Gastrocnemius medialis (tissue), 4 donors: Measurements from ENCODE around the gene PSMB10. TPM values are rescaled to one million over a fixed set of nuclear protein-coding genes. Genes with fewer than 3 reads are reported as not detected.
A peak's percentile ranks its signal among the peaks of the same experiment; 100 is the strongest.

Experiments
- ATAC-seq, 2 donors: fragments of 150-250 bp; one replicate each; pipeline ENCODE4 v1.9.1; 2016
- DNase-seq, 2 donors: peaks; one replicate each; pipeline ENCODE4 v3.0.0-alpha.2; 2019
- H3K27ac ChIP-seq, 4 donors: fragments of 200-600 bp; sonication (generic); 1 replicate in 1 of 4; 2 replicates in 3 of 4; pipeline ENCODE4 v1.5.1; 2016 to 2018; ENCODE audit warnings: mild to moderate bottlenecking in 2 of 4, moderate library complexity in 1 of 4
- H3K27me3 ChIP-seq, 3 donors: fragments of 200-600 bp; sonication (generic) in 2 of 3; 1 replicate in 1 of 3; 2 replicates in 2 of 3; pipeline versions ENCODE4 v1.5.1 to v1.6.0; 2016 to 2019; ENCODE audit warnings: mild to moderate bottlenecking in 1 of 3, moderate library complexity in 1 of 3
- H3K36me3 ChIP-seq, 2 donors: fragments of 200-600 bp; sonication (generic) in 1 of 2; one replicate each; pipeline ENCODE4 v1.5.1; 2017 to 2018
- H3K4me1 ChIP-seq, 2 donors: fragments of 200-600 bp; sonication (generic) in 1 of 2; one replicate each; pipeline ENCODE4 v1.5.1; 2016 to 2017; ENCODE audit warnings: mild to moderate bottlenecking in 2 of 2
- H3K4me3 ChIP-seq, 4 donors: fragments of 200-600 bp; sonication (generic) in 3 of 4; 1 replicate in 1 of 4; 2 replicates in 3 of 4; pipeline ENCODE4 v1.5.1; 2016 to 2019; ENCODE audit warnings: mild to moderate bottlenecking in 2 of 4
- H3K9me3 ChIP-seq, 3 donors: fragments of 200-600 bp; sonication (generic) in 2 of 3; 1 replicate in 1 of 3; 2 replicates in 2 of 3; pipeline ENCODE4 v1.5.1; 2016 to 2019
- CTCF ChIP-seq, 5 experiments: fragments of 450-650 bp in 3 of 5; fragments of 200-600 bp in 2 of 5; sonication (generic) in 2 of 5; IDR thresholded peaks in 4 of 5; conservative IDR thresholded peaks in 1 of 5; 1 replicate in 4 of 5; 2 replicates in 1 of 5; pipeline ENCODE4 v1.5.1; 2016 to 2019; ENCODE audit warnings: antibody characterized with exemption in 5 of 5, mild to moderate bottlenecking in 3 of 5, moderate library complexity in 3 of 5
- POLR2A ChIP-seq, 2 donors: fragments of 450-650 bp; IDR thresholded peaks; one replicate each; pipeline ENCODE4 v1.6.1; 2017; ENCODE audit warnings: antibody characterized with exemption in 2 of 2, mild to moderate bottlenecking in 2 of 2, moderate library complexity in 2 of 2
- in situ Hi-C, 4 donors: fragments of 200-750 bp; cut with MboI; loops; one replicate each; pipeline versions ENCODE4 v1.15.0 to v1.8.0; 2017; ENCODE audit warnings: low sequenced_read_pairs in 4 of 4
- intact Hi-C: fragments of 100-400 bp; cut with DNase I; formaldehyde crosslinking; loops from one replicate; pipeline ENCODE4 v1.15.1; 2023; ENCODE audit warnings: low total_unique reads
- total RNA-seq, 4 donors: library from RNA; depleted of rRNA; stranded (reverse); fragments of >200 nt; gene quantifications; one replicate each; pipeline versions ENCODE4 v1.1.0 to v1.2.3, GENCODE V29; 2016

Gene PSMB10
- total RNA-seq, 4 donors from 2014 or later = 18.3 to 41.4 (median 23.9) TPM

- Histone ChIP-seq H3K36me3 (peaks cover 0 to 52% of the 10 kb centered on the region in 2 donors), H3K27me3 (no peaks in the 10 kb centered on the region), H3K4me3 (no peak overlapping the region), H3K27ac (peak overlapping the region in 3 of 4 donors; percentile 26 to 59 (median 54)), H3K9me3 (no peaks in the 10 kb centered on the region), H3K4me1 (peaks cover 22 to 23% of the 10 kb centered on the region in 2 donors)
- intact Hi-C loops (no loop called here), in situ Hi-C loops (no loop called here)
- ATAC-seq = no peak
- TF ChIP-seq CTCF (IDR thresholded peaks at IDR 0.05 in 4 of 5, conservative IDR thresholded peaks at IDR 0.05 in 1 of 5) (no peak), POLR2A (IDR thresholded peaks at IDR 0.05) (no peak)
- DNase-seq = no peak
These were observed 6.6 kb upstream of the PSMB10 start for GRCh38 chr16:67943256-67943618.

- in situ Hi-C loops = no loop called here
- intact Hi-C loops = no loop called here
- no peak for DNase-seq
- H3K36me3 ChIP-seq = peaks cover 0 to 47% of the 10 kb centered on the region in 2 donors
- TF ChIP-seq CTCF (IDR thresholded peaks at IDR 0.05 in 4 of 5, conservative IDR thresholded peaks at IDR 0.05 in 1 of 5) (no peak), POLR2A (IDR thresholded peaks at IDR 0.05) (no peak)
- no peaks in the 10 kb centered on the region for H3K9me3 ChIP-seq
- no peak overlapping the region for H3K4me3 ChIP-seq
- no peak for ATAC-seq
- H3K27ac ChIP-seq = peak overlapping the region in 1 of 4 donors; percentile 22
- no peaks in the 10 kb centered on the region for H3K27me3 ChIP-seq
- H3K4me1 ChIP-seq = peaks cover 22 to 23% of the 10 kb centered on the region in 2 donors
These were observed 6.0 kb upstream of the PSMB10 start for GRCh38 chr16:67942510-67943255.

GRCh38 chr16:67942200-67942509, 5.5 kb upstream of the PSMB10 start:
- peak overlapping the region in 1 of 4 donors; percentile 31 for H3K27ac ChIP-seq
- H3K4me1 ChIP-seq = peaks cover 26 to 28% of the 10 kb centered on the region in 2 donors
- no peak for DNase-seq
- peak in 1 of 2 donors; percentile 16 for ATAC-seq
- H3K4me3 ChIP-seq = no peak overlapping the region
- H3K27me3 ChIP-seq = no peaks in the 10 kb centered on the region
- peaks cover 0 to 42% of the 10 kb centered on the region in 2 donors for H3K36me3 ChIP-seq
- in situ Hi-C loops (no loop called here), intact Hi-C loops (no loop called here)
- H3K9me3 ChIP-seq = no peaks in the 10 kb centered on the region
- no peak for TF ChIP-seq POLR2A (IDR thresholded peaks at IDR 0.05)
- TF ChIP-seq CTCF (IDR thresholded peaks at IDR 0.05 in 4 of 5, conservative IDR thresholded peaks at IDR 0.05 in 1 of 5) = peak in 4 of 5 experiments; percentile 54 to 69 (median 56)

DNA sequence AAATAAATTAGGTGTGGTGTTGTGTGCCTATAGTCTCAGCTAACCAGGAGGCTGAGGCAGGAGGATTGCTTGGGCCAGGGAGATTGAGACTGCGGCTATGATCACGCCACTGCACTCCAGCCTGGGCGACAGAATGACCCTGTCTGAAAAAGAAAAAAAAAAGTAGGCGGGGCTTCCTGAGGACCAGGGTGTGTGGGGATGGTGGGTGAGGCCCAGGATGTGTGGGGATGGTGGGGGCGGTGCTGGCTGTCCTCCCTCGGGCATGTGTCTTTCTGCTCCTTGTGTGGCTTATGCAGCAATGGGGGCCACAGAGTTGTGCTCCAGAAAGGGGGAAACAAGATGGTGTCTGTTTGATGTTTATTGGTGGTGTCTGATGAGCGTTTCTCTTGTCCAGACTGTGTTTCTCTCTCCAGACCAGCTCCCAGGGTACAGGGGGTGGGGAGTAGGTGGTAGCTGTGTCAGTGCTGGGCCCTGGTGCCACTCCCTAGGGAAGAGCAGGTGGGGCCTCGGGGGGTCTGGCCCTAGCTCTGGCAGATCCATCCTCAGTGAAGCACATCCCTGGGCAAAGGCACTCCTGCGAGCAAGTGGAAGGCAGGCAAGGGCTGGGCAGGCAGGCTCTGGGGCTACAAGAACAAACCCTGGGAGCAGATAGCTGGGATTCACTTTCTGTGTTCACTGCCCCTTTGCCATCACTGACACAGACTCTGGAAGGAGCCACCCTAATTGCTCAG, 5.0 kb upstream of the PSMB10 start:
- peak overlapping the region in 1 of 4 donors; percentile 31 for H3K27ac ChIP-seq
- ATAC-seq = no peak
- H3K9me3 ChIP-seq = no peaks in the 10 kb centered on the region
- TF ChIP-seq CTCF (IDR thresholded peaks at IDR 0.05 in 4 of 5, conservative IDR thresholded peaks at IDR 0.05 in 1 of 5) = no peak
- TF ChIP-seq POLR2A (IDR thresholded peaks at IDR 0.05) = no peak
- H3K36me3 ChIP-seq = peaks cover 0 to 36% of the 10 kb centered on the region in 2 donors
- H3K4me3 ChIP-seq = no peak overlapping the region
- peaks cover 31 to 32% of the 10 kb centered on the region in 2 donors for H3K4me1 ChIP-seq
- in situ Hi-C loops = no loop called here
- no peaks in the 10 kb centered on the region for H3K27me3 ChIP-seq
- intact Hi-C loops = no loop called here
- DNase-seq = no peak
